H9 (cell line): ENCODE measurements around the gene TRPM2. TPM values are rescaled to one million over a fixed set of nuclear protein-coding genes. Genes with fewer than 3 reads are reported as not detected.

Experiments
- DNase-seq: peaks from one replicate; pipeline ENCODE4 v3.0.0-alpha.2; 2017
- H2AFZ ChIP-seq: one replicate; pipeline ENCODE4 v1.6.1; 2013; ENCODE audit warnings: mild to moderate bottlenecking, low read length, control low read depth, moderate library complexity
- H2AK5ac ChIP-seq: 2 replicates; pipeline ENCODE4 v1.6.1; 2013; ENCODE audit warnings: low read length, control low read depth, mixed read lengths; ENCODE audit not compliant: insufficient read length
- H2BK120ac ChIP-seq: one replicate; pipeline ENCODE4 v1.6.1; 2013; ENCODE audit warnings: low read depth, mild to moderate bottlenecking, low read length, control low read depth, inconsistent platforms; ENCODE audit not compliant: poor library complexity, severe bottlenecking
- H2BK12ac ChIP-seq: 2 replicates; pipeline ENCODE4 v1.6.1; 2013; ENCODE audit warnings: low read length, control low read depth, mixed read lengths, low read depth; ENCODE audit not compliant: insufficient read length
- H2BK15ac ChIP-seq: 2 replicates; pipeline ENCODE4 v1.6.1; 2013; ENCODE audit warnings: low read depth, low read length, control low read depth
- H2BK20ac ChIP-seq: one replicate; pipeline ENCODE4 v1.6.1; 2013; ENCODE audit warnings: low read depth, mild to moderate bottlenecking, low read length, control low read depth, inconsistent platforms; ENCODE audit not compliant: poor library complexity, severe bottlenecking
- H2BK5ac ChIP-seq: 2 replicates; pipeline ENCODE4 v1.6.1; 2013; ENCODE audit warnings: low read length, control low read depth, mixed read lengths; ENCODE audit not compliant: insufficient read length
- H3K14ac ChIP-seq: 2 replicates; pipeline ENCODE4 v1.6.1; 2013; ENCODE audit warnings: low read length, control low read depth; ENCODE audit not compliant: insufficient read depth
- H3K18ac ChIP-seq: 2 replicates; pipeline ENCODE4 v1.6.1; 2013; ENCODE audit warnings: low read depth, mild to moderate bottlenecking, mixed read lengths, low read length, control low read depth; ENCODE audit not compliant: insufficient read length
- H3K23ac ChIP-seq: 2 replicates; pipeline ENCODE4 v1.6.1; 2013; ENCODE audit warnings: low read length, control low read depth, mixed read lengths, low read depth; ENCODE audit not compliant: insufficient read length
- H3K23me2 ChIP-seq: 2 replicates; pipeline ENCODE4 v1.6.1; 2013; ENCODE audit warnings: low read depth, mild to moderate bottlenecking, mixed read lengths, low read length, control low read depth; ENCODE audit not compliant: insufficient read length, poor library complexity, severe bottlenecking
- H3K27ac ChIP-seq: 2 replicates; pipeline ENCODE4 v1.5.1; 2013; ENCODE audit warnings: low read length, control low read depth, mixed read lengths, low read depth; ENCODE audit not compliant: insufficient read length
- H3K27me3 ChIP-seq: 2 replicates; pipeline ENCODE4 v1.6.1; 2013; ENCODE audit warnings: low read length, control low read depth, inconsistent platforms; ENCODE audit not compliant: insufficient read depth
- H3K4ac ChIP-seq: 2 replicates; pipeline ENCODE4 v1.6.1; 2013; ENCODE audit warnings: low read depth, mild to moderate bottlenecking, control low read depth, inconsistent platforms, low read length, moderate library complexity
- H3K4me1 ChIP-seq: 2 replicates; pipeline ENCODE4 v1.6.1; 2013; ENCODE audit warnings: low read length, control low read depth, inconsistent platforms; ENCODE audit not compliant: insufficient read depth
- H3K4me2 ChIP-seq: 2 replicates; pipeline ENCODE4 v1.6.1; 2013; ENCODE audit warnings: low read length, control low read depth, mixed read lengths; ENCODE audit not compliant: insufficient read length, insufficient read depth
- H3K56ac ChIP-seq: 2 replicates; pipeline ENCODE4 v1.6.1; 2013; ENCODE audit warnings: low read depth, mild to moderate bottlenecking, mixed read lengths, low read length, control low read depth; ENCODE audit not compliant: insufficient read length
- H3K79me1 ChIP-seq: 2 replicates; pipeline ENCODE4 v1.6.1; 2013; ENCODE audit warnings: low read depth, mild to moderate bottlenecking, moderate library complexity, low read length, control low read depth, inconsistent platforms; ENCODE audit not compliant: insufficient read depth, poor library complexity, severe bottlenecking
- H3K79me2 ChIP-seq: 2 replicates; pipeline ENCODE4 v1.6.1; 2013; ENCODE audit warnings: low read length, control low read depth, inconsistent platforms; ENCODE audit not compliant: insufficient read depth
- H3K9ac ChIP-seq: 2 replicates; pipeline ENCODE4 v1.6.1; 2013; ENCODE audit warnings: low read length, control low read depth, mixed read lengths; ENCODE audit not compliant: insufficient read length; ENCODE audit errors: extremely low read depth
- H3K9me3 ChIP-seq: one replicate; pipeline ENCODE4 v1.6.1; 2013; ENCODE audit warnings: low read depth, low read length, inconsistent platforms; ENCODE audit not compliant: control insufficient read depth
- H3T11ph ChIP-seq: one replicate; pipeline ENCODE4 v1.6.1; 2013; ENCODE audit warnings: mild to moderate bottlenecking, low read length, control low read depth, inconsistent platforms
- H4K20me1 ChIP-seq: one replicate; pipeline ENCODE4 v1.6.1; 2013; ENCODE audit not compliant: control insufficient read depth, insufficient read length, insufficient read depth
- H4K5ac ChIP-seq: 2 replicates; pipeline ENCODE4 v1.6.1; 2013; ENCODE audit warnings: low read depth, mild to moderate bottlenecking, mixed read lengths, low read length, control low read depth; ENCODE audit not compliant: insufficient read length
- H4K8ac ChIP-seq: replicated peaks from 2 replicates; pipeline ENCODE4 v1.6.1; 2013; ENCODE audit warnings: low read length, control low read depth, mixed read lengths, low read depth; ENCODE audit not compliant: insufficient read length
- H4K91ac ChIP-seq: 2 replicates; pipeline ENCODE4 v1.6.1; 2013; ENCODE audit warnings: low read depth, mild to moderate bottlenecking, moderate library complexity, mixed read lengths, low read length, control low read depth; ENCODE audit not compliant: insufficient read length
- H3K27ac Mint-ChIP-seq, 3 experiments: 2 replicates in 2 of 3; 3 replicates in 1 of 3; pipeline ENCODE4 v1.8.0; 2020 to 2021; ENCODE audit warnings: mixed read lengths in 3 of 3, mild to moderate bottlenecking in 1 of 3, moderate library complexity in 1 of 3
- H3K27me3 Mint-ChIP-seq: 2 replicates; pipeline ENCODE4 v1.8.0; 2021; ENCODE audit warnings: low read depth, mild to moderate bottlenecking, moderate library complexity, mixed read lengths
- H3K36me3 Mint-ChIP-seq, 3 experiments: 2 replicates in 2 of 3; 3 replicates in 1 of 3; pipeline ENCODE4 v1.8.0; 2020 to 2021; ENCODE audit warnings: low read depth in 3 of 3, mixed read lengths in 3 of 3; ENCODE audit not compliant: insufficient read depth in 1 of 3
- H3K4me1 Mint-ChIP-seq, 2 experiments: 2 replicates each; pipeline ENCODE4 v1.8.0; 2020; ENCODE audit warnings: mixed read lengths in 2 of 2
- H3K4me3 Mint-ChIP-seq, 2 experiments: 2 replicates in 1 of 2; 3 replicates in 1 of 2; pipeline ENCODE4 v1.8.0; 2020 to 2021; ENCODE audit warnings: mild to moderate bottlenecking in 2 of 2, mixed read lengths in 2 of 2, moderate library complexity in 1 of 2
- H3K9me3 Mint-ChIP-seq, 2 experiments: 2 replicates in 1 of 2; 3 replicates in 1 of 2; pipeline ENCODE4 v1.8.0; 2020; ENCODE audit warnings: mild to moderate bottlenecking in 2 of 2, mixed read lengths in 2 of 2, moderate library complexity in 1 of 2
- CTCF ChIP-seq: fragments of 200-600 bp; sonication (generic); conservative IDR thresholded peaks from 3 replicates; pipeline ENCODE4 v1.8.0; 2021; ENCODE audit warnings: antibody characterized with exemption, mild to moderate bottlenecking
- WGBS: extraction: QIAGEN DNeasy Blood & Tissue Kit; methylation state at CpG from one replicate; pipeline ENCODE4 v1.1.7; 2013; ENCODE audit warnings: missing lambda C conversion rate, low lambda C conversion rate, mixed read lengths; ENCODE audit not compliant: insufficient read length; ENCODE audit errors: extremely low coverage; 5-methylcytosine and 5-hydroxymethylcytosine counted together
- total RNA-seq: library from RNA; stranded (reverse); gene quantifications from 2 replicates; pipeline ENCODE4 v1.2.1, GENCODE V29; 2021

Gene TRPM2
- total RNA-seq, 1 experiment from 2014 or later, result 0.68 TPM

DNA sequence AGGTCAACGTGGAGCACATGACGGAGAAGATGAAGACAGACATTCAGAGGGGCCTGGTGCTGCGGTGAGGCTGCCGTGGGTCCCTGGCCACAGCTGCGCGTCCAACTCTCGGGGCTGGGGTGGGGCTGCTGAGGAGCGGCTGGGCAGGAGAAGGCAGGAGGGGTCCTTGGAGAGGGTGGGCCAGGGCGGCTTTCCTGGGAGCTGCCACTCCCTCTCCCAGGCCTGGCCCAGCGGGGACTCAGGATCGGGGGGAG, 28.6 kb upstream of the TRPM2 start:
- Mint-ChIP-seq H3K4me3 (no peak overlapping the region; a peak in 1 of 5 replicates), H3K27me3 (no peaks in the 10 kb centered on the region), H3K4me1 (no peaks in the 10 kb centered on the region), H3K27ac (no peak overlapping the region), H3K9me3 (no peaks in the 10 kb centered on the region), H3K36me3 (peaks cover 0 to 10% (median 7%) of the 10 kb centered on the region in 3 experiments; a peak in 5 of 7 replicates)
- WGBS, result no CpG with 5 or more reads among the region's 11 CpGs
- no peak overlapping the region for H4K5ac ChIP-seq
- no peak overlapping the region for H3K27ac ChIP-seq
- no peak overlapping the region for H2BK120ac ChIP-seq
- no peak for DNase-seq
- no peaks in the 10 kb centered on the region for H3K79me2 ChIP-seq
- H3K18ac ChIP-seq, result no peak overlapping the region
- no peak overlapping the region for H2BK5ac ChIP-seq
- H3K4me2 ChIP-seq, result no peak overlapping the region
- no peaks in the 10 kb centered on the region for H3K79me1 ChIP-seq
- H3K4ac ChIP-seq, result no peak overlapping the region
- no peaks in the 10 kb centered on the region for H3K27me3 ChIP-seq
- H2BK15ac ChIP-seq, result no peak overlapping the region
- H4K20me1 ChIP-seq, result no peaks in the 10 kb centered on the region
- H2BK12ac ChIP-seq, result no peak overlapping the region
- H3K14ac ChIP-seq, result no peak overlapping the region
- H3K4me1 ChIP-seq, result no peaks in the 10 kb centered on the region
- H4K91ac ChIP-seq, result no peak overlapping the region
- no peak overlapping the region for H2AK5ac ChIP-seq
- H3K9me3 ChIP-seq, result no peaks in the 10 kb centered on the region
- no peak overlapping the region for H3K9ac ChIP-seq
- no peak overlapping the region for H3K56ac ChIP-seq
- no peak overlapping the region for H4K8ac ChIP-seq
- no peak overlapping the region for H2AFZ ChIP-seq
- H3K23ac ChIP-seq, result no peak overlapping the region
- TF ChIP-seq CTCF, result no peak
- H3T11ph ChIP-seq, result no peak overlapping the region
- H3K23me2 ChIP-seq, result no peaks in the 10 kb centered on the region
- H2BK20ac ChIP-seq, result no peak overlapping the region
